WERI-Rb-1 (cell line): ENCODE data around the gene MLC1.

Experiments
- DNase-seq: peaks from one replicate; pipeline ENCODE4 v3.0.0-alpha.2; 2020
- H3K27ac ChIP-seq: fragments of 250-450 bp; sonication (Bioruptor Pico); 2 replicates; pipeline ENCODE4 v1.5.1; 2020; ENCODE audit warnings: mild to moderate bottlenecking, moderate library complexity
- H3K27me3 ChIP-seq: fragments of 250-450 bp; sonication (Bioruptor Pico); 2 replicates; pipeline ENCODE4 v1.5.1; 2021; ENCODE audit warnings: mild to moderate bottlenecking, low read depth, moderate library complexity; ENCODE audit not compliant: insufficient read depth, severe bottlenecking
- H3K36me3 ChIP-seq: fragments of 250-450 bp; sonication (Bioruptor Pico); 2 replicates; pipeline ENCODE4 v1.5.1; 2020; ENCODE audit warnings: mild to moderate bottlenecking, moderate library complexity
- H3K4me3 ChIP-seq: 2 replicates; pipeline ENCODE4 v1.5.1; 2011; ENCODE audit warnings: low read depth, mild to moderate bottlenecking, control low read depth, low read length
- H3K9me3 ChIP-seq: fragments of 250-450 bp; sonication (Bioruptor Pico); 2 replicates; pipeline ENCODE4 v1.5.1; 2021; ENCODE audit warnings: mild to moderate bottlenecking, moderate library complexity; ENCODE audit not compliant: severe bottlenecking
- TF ChIP-seq, protein P1 (sequence below): IDR thresholded peaks from 2 replicates; pipeline ENCODE4 v1.5.1; 2011; ENCODE audit warnings: low read depth, mild to moderate bottlenecking, control low read depth, inconsistent platforms, low read length

The MLC1 gene

DNA sequence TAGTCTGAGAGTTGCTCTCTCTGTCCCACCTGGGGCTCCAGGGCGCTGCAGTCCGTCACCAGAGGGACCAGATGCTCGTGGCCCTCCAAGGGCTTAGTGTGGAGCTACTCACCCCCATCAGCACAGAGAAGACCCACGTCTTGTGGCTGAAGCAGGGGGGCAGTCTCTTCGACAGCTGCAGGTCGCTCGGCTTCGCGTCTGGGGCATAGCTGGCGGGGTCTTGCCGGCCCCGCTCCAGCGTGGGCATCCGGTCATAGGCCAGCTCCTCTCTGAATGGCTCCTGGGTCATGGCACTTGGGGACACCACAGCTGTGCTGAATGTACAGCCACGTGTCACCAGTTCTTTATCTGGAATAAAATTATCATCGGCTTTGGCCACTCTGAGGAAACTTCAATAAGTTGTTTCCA is 608 bp downstream of the MLC1 start:
- DNase-seq, result no peak
- TF ChIP-seq, protein P1, sequence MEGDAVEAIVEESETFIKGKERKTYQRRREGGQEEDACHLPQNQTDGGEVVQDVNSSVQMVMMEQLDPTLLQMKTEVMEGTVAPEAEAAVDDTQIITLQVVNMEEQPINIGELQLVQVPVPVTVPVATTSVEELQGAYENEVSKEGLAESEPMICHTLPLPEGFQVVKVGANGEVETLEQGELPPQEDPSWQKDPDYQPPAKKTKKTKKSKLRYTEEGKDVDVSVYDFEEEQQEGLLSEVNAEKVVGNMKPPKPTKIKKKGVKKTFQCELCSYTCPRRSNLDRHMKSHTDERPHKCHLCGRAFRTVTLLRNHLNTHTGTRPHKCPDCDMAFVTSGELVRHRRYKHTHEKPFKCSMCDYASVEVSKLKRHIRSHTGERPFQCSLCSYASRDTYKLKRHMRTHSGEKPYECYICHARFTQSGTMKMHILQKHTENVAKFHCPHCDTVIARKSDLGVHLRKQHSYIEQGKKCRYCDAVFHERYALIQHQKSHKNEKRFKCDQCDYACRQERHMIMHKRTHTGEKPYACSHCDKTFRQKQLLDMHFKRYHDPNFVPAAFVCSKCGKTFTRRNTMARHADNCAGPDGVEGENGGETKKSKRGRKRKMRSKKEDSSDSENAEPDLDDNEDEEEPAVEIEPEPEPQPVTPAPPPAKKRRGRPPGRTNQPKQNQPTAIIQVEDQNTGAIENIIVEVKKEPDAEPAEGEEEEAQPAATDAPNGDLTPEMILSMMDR, result no peak
- H3K27ac ChIP-seq, result no peak overlapping the region
- H3K36me3 ChIP-seq, result no peaks in the 10 kb centered on the region
- H3K27me3 ChIP-seq, result no peaks in the 10 kb centered on the region
- H3K4me3 ChIP-seq, result no peak overlapping the region
- no peaks in the 10 kb centered on the region for H3K9me3 ChIP-seq

DNA sequence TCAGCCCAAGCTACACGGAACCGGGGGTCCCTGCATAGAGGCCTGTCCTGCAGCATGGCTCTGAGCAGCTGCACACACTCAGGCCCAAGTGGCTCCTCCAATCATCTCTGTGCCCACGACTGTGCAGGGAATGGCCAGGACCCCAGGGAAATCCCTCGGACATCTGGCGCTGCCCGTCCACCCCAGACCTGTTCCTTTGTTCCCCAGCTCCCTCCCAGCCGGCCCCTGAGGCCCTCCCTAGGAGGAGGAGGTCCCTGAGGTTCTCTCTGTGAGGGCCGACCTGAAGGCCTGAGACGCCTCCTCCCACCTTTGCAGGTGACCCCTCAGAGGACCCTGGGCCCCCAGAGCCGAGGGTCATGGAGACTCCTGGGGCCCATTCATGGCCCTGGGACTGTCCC is 1.1 kb downstream of the MLC1 start:
- Histone ChIP-seq H3K27me3 (no peaks in the 10 kb centered on the region), H3K4me3 (no peak overlapping the region), H3K27ac (peak overlapping the region; percentile 39; the same call in 1 of the 2 replicates), H3K9me3 (no peaks in the 10 kb centered on the region), H3K36me3 (no peaks in the 10 kb centered on the region)
- DNase-seq, result no peak
- TF ChIP-seq, protein P1, result no peak

DNA sequence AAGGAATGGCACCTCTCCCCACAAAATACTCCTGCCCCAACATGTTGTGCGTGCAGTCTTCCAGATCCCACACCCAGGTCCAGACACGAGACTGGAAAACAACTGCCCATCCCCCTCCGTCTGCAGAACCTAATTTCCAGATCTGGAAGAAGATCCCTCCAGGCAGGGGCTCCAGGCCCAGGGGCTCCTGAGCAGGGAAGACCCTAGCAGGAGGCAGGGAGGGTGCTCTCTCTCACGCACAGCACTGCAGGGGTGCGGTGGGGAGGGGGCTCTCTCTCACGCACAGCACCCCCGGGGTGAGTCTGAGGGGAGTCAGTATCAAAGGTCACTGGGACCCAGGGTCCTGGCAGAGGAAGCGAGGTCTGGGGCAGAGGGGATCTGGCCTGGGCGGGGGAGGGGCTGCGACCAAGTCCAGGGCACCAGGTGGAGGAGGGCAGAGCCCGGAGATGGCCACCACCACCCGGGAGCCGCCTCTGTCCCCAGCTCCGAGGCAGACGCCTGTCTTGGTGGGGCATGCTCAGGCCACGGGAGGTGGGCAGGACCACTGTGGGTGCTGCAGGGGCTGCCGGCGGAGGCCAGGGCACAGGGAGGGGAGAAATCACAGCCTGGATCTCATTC is 1.7 kb downstream of the MLC1 start:
- Histone ChIP-seq H3K36me3 (no peaks in the 10 kb centered on the region), H3K27ac (peak overlapping the region; percentile 39; the same call in 1 of the 2 replicates), H3K27me3 (no peaks in the 10 kb centered on the region), H3K4me3 (no peak overlapping the region), H3K9me3 (no peaks in the 10 kb centered on the region)
- no peak for DNase-seq
- TF ChIP-seq, protein P1, result no peak

DNA sequence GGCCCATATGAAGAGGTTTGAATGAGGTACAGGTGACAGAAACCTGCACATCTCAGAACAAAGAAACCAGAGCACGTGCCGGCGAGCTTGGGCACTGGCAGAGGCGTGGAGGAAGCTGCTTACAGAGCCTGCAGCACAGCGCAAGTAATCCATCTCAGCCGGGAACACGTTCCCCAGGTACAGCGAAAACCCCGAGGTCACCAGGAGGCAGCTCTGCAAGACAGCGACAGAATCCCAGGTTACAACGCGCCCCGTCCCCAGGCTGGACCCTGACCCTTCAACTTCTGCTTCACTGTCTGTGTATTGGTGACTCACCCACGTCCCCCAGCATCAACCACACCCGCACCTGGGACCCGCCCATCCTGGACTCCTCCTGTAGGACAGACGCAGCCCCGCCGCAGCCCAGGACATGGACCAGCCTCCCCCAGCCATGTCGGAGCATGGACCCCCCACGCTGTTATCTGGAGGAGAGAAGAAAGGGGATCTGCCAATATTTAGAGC is 2.2 kb downstream of the MLC1 start:
- TF ChIP-seq, protein P1, result no peak
- H3K36me3 ChIP-seq, result no peaks in the 10 kb centered on the region
- no peak overlapping the region for H3K27ac ChIP-seq
- no peaks in the 10 kb centered on the region for H3K27me3 ChIP-seq
- no peak for DNase-seq
- H3K4me3 ChIP-seq, result no peak overlapping the region
- H3K9me3 ChIP-seq, result no peaks in the 10 kb centered on the region

DNA sequence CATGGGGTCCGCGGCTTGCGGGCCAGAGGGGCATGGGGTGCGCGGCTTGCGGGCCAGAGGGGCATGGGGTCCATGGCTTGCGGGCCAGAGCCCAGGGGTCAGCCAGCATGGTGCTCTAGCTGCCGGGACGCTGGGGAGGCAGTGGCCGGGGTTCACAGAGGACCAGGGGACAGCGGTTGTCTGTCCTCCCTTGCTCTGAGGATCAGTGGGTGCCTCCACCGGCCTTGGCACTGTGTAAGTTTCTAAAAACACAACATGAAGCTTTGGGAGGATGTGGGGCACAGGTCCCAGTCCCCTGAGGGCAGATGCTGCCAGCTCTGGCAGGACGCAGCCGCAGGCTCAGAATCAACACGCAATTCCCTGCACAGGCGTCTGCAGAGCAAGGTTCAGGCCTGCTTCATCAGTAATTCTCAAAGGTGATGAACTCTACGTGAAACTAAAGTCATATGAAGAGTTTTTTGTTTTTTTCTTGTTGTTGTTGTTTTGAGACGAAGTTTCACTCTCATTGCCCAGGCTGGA is 3.0 kb downstream of the MLC1 start:
- no peaks in the 10 kb centered on the region for H3K36me3 ChIP-seq
- H3K9me3 ChIP-seq, result no peaks in the 10 kb centered on the region
- TF ChIP-seq, protein P1, result no peak
- H3K4me3 ChIP-seq, result no peak overlapping the region
- DNase-seq, result no peak
- no peak overlapping the region for H3K27ac ChIP-seq
- no peaks in the 10 kb centered on the region for H3K27me3 ChIP-seq
